Psoas muscle (tissue), 8 donors: ENCODE results near the gene RTP4. TPM values are rescaled to one million over a fixed set of nuclear protein-coding genes. Genes with fewer than 3 reads are reported as not detected.

Source experiments
- ATAC-seq, 4 donors: fragments of 200-7000 bp; cut with Tn5 transposase; one replicate each; pipeline ENCODE4 v1.9.1; 2020; ENCODE audit warnings: moderate library complexity in 3 of 4, mild to moderate bottlenecking in 2 of 4
- DNase-seq, 2 donors: peaks; one replicate each; pipeline ENCODE4 v3.0.0-alpha.2; 2020
- H3K27ac ChIP-seq: fragments of 200-600 bp; one replicate; pipeline ENCODE4 v1.8.0; 2022
- H3K27me3 ChIP-seq, 3 donors: fragments of 200-600 bp in 1 of 3; one replicate each; pipeline versions ENCODE4 v1.6.1 to v1.8.0; 2013 to 2022; ENCODE audit warnings: low read length in 2 of 3, mild to moderate bottlenecking in 2 of 3, moderate library complexity in 1 of 3; ENCODE audit not compliant: insufficient read depth in 3 of 3
- H3K36me3 ChIP-seq, 2 donors: fragments of 200-600 bp in 1 of 2; one replicate each; pipeline versions ENCODE4 v1.6.1 to v1.8.0; 2013 to 2022; ENCODE audit warnings: low read depth in 1 of 2, mild to moderate bottlenecking in 1 of 2, moderate library complexity in 1 of 2; ENCODE audit not compliant: insufficient read depth in 1 of 2
- H3K4me1 ChIP-seq: fragments of 200-600 bp; one replicate; pipeline ENCODE4 v1.8.0; 2022
- H3K4me3 ChIP-seq: fragments of 200-600 bp; one replicate; pipeline ENCODE4 v1.8.0; 2022; ENCODE audit warnings: mild to moderate bottlenecking
- H3K9me3 ChIP-seq: fragments of 200-600 bp; one replicate; pipeline ENCODE4 v1.8.0; 2022
- WGBS, 3 donors: extraction: QIAGEN DNeasy Blood & Tissue Kit; methylation state at CpG; one replicate each; pipeline versions ENCODE4 v1.1.6 to v1.1.7; 2013; 5-methylcytosine and 5-hydroxymethylcytosine counted together
- intact Hi-C, 2 donors: fragments of 100-400 bp; cut with DNase I; formaldehyde crosslinking; loops; one replicate each; pipeline versions ENCODE4 v1.11.0 to v1.14.2; 2022
- polyA plus RNA-seq, 3 donors: library from polyadenylated mRNA; stranded (reverse); fragments of 200-250 nt; gene quantifications; one replicate each; pipeline ENCODE4 v1.2.3, GENCODE V29; 2013
- total RNA-seq, 4 donors: library from RNA; stranded (reverse); fragmentation: NEBNext Ultra II Directional in 2 of 4; extraction: Animal tissue kit (Norgen Biotek cat#: 25700) in 2 of 4; gene quantifications; one replicate each; pipeline versions ENCODE4 v1.2.1 to v1.2.4, GENCODE V29; 2021 to 2023
- TF ChIP-seq, protein P1 (sequence below): fragments of 200-600 bp; IDR thresholded peaks from one replicate; pipeline ENCODE4 v1.8.0; 2022; ENCODE audit warnings: antibody characterized with exemption
- donor health status: healthy with polysubstance abuse.
- donor health status: DM: no; HTN: no; CAD: no; lungs with moderate emphysema.
- donor health status: Bipolar disorder and iron deficiency.
- donor health status: healthy.
- donor health status: DM: yes; HTN: yes; CAD: no.
- donor health status: DM: no; HTN: no; CAD: no.
- donor health status: DM: no; HTN: no; CAD: no.
- donor health status: DM: yes; HTN: yes; CAD: no.

RTP4 gene
- total and polyA plus RNA-seq, 7 donors, result 0.23 to 0.88 (median 0.51) TPM

GRCh38 chr3:187334904-187335303 is 33.3 kb upstream of the RTP4 start:
- ATAC-seq, result no peak
- no peak for DNase-seq
- Histone ChIP-seq H3K27ac (no peak overlapping the region), H3K27me3 (no peaks in the 10 kb centered on the region), H3K4me3 (no peak overlapping the region), H3K9me3 (no peaks in the 10 kb centered on the region), H3K36me3 (no peaks in the 10 kb centered on the region), H3K4me1 (no peaks in the 10 kb centered on the region)
- TF ChIP-seq, protein P1, sequence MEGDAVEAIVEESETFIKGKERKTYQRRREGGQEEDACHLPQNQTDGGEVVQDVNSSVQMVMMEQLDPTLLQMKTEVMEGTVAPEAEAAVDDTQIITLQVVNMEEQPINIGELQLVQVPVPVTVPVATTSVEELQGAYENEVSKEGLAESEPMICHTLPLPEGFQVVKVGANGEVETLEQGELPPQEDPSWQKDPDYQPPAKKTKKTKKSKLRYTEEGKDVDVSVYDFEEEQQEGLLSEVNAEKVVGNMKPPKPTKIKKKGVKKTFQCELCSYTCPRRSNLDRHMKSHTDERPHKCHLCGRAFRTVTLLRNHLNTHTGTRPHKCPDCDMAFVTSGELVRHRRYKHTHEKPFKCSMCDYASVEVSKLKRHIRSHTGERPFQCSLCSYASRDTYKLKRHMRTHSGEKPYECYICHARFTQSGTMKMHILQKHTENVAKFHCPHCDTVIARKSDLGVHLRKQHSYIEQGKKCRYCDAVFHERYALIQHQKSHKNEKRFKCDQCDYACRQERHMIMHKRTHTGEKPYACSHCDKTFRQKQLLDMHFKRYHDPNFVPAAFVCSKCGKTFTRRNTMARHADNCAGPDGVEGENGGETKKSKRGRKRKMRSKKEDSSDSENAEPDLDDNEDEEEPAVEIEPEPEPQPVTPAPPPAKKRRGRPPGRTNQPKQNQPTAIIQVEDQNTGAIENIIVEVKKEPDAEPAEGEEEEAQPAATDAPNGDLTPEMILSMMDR, result no peak
- intact Hi-C loops, result no loop called here
- WGBS, 3 donors, result 85 to 93% (median 90%) methylated on average over 4 of the region's 4 CpGs

DNA sequence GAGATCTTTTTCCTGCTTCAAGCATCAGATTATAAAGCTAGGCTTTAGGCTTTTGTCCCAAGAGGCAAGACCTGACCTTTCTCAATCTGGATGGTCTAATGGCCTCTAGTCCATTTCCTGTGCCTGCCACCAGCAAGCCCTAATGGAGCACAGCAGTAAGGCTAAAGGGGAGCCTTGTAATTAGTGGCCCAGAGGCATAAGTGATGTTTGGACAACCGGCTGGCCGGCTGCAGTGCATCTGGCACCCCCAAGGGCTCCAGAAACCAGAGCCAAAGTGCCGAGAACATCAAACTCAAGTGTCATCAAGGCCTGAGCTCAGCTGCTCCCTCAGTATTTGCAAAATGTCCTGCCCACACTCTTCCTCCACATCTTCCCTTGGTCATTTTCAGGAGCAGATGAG is 31.9 kb upstream of the RTP4 start:
- intact Hi-C loops, result no loop called here
- ATAC-seq, result no peak
- H3K27me3 ChIP-seq, result no peaks in the 10 kb centered on the region
- no peak overlapping the region for H3K27ac ChIP-seq
- H3K4me1 ChIP-seq, result no peaks in the 10 kb centered on the region
- DNase-seq, result no peak
- H3K36me3 ChIP-seq, result no peaks in the 10 kb centered on the region
- H3K9me3 ChIP-seq, result no peaks in the 10 kb centered on the region
- WGBS, 3 donors, result 19 to 55% (median 46%) methylated on average over 3 of the region's 3 CpGs
- TF ChIP-seq, protein P1, result no peak
- no peak overlapping the region for H3K4me3 ChIP-seq

DNA sequence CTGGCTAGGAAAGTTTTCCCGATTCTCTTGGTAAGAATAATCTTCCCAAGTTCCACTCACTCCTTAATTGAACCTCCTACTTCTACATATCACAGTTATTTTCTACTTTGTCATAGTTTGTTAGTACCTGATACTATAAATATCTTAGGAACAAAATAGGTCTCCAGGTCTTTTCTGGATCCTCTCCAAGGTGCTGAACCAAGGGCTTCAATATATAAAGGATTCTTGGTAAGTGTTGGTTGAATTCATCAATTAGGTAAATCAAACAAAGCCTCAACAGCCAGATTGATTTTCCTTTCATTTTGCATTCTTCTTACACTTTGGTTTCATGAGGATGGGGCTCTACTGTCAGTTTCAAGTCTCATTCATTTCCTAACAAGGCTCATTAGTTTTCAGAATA is 27.6 kb upstream of the RTP4 start:
- WGBS, 3 donors, result 85 to 93% (median 87%) methylated on average over 1 of the region's 1 CpG
- no peak overlapping the region for H3K27ac ChIP-seq
- H3K27me3 ChIP-seq, result no peaks in the 10 kb centered on the region
- H3K4me3 ChIP-seq, result no peak overlapping the region
- TF ChIP-seq, protein P1, result no peak
- ATAC-seq (no peak), DNase-seq (no peak)
- H3K9me3 ChIP-seq, result no peaks in the 10 kb centered on the region
- H3K36me3 ChIP-seq, result no peaks in the 10 kb centered on the region
- intact Hi-C loops, result no loop called here
- no peaks in the 10 kb centered on the region for H3K4me1 ChIP-seq

GRCh38 chr3:187342255-187342654 is 25.9 kb upstream of the RTP4 start:
- TF ChIP-seq, protein P1, result no peak
- Histone ChIP-seq H3K36me3 (no peaks in the 10 kb centered on the region), H3K4me3 (no peak overlapping the region), H3K27me3 (no peaks in the 10 kb centered on the region), H3K9me3 (no peaks in the 10 kb centered on the region), H3K4me1 (no peaks in the 10 kb centered on the region), H3K27ac (no peak overlapping the region)
- intact Hi-C loops, result no loop called here
- ATAC-seq, result no peak
- WGBS, 3 donors, result 78 to 80% (median 80%) methylated on average over 4 of the region's 4 CpGs
- DNase-seq, result no peak

GRCh38 chr3:187343670-187344069 is 24.5 kb upstream of the RTP4 start:
- H3K4me1 ChIP-seq, result no peaks in the 10 kb centered on the region
- ATAC-seq, result no peak
- no peak overlapping the region for H3K4me3 ChIP-seq
- no peak for DNase-seq
- H3K36me3 ChIP-seq, result no peaks in the 10 kb centered on the region
- TF ChIP-seq, protein P1, result no peak
- no peaks in the 10 kb centered on the region for H3K27me3 ChIP-seq
- WGBS, 3 donors, result 76 to 82% (median 77%) methylated on average over 1 of the region's 1 CpG
- H3K27ac ChIP-seq, result no peak overlapping the region
- intact Hi-C loops, result no loop called here
- H3K9me3 ChIP-seq, result no peaks in the 10 kb centered on the region
